A549 (cell line): ENCODE results near the gene PPP1R14B.

Source experiments
- E2F6 ChIP-seq: IDR thresholded peaks from 2 replicates; pipeline ENCODE4 v1.6.1; 2012; ENCODE audit warnings: low read depth, borderline replicate concordance
- EHF ChIP-seq: fragments of 250-450 bp; sonication (Bioruptor Pico); IDR thresholded peaks from 2 replicates; pipeline ENCODE4 v1.5.0; 2020; ENCODE audit warnings: mild to moderate bottlenecking
- ESRRA ChIP-seq: fragments of 150-350 bp; IDR thresholded peaks from 2 replicates; pipeline ENCODE4 v1.6.1; 2014; ENCODE audit warnings: mild to moderate bottlenecking, low read length, borderline replicate concordance
- JUNB ChIP-seq: fragments of >200 bp; sonication (Bioruptor Twin); formaldehyde crosslinking; IDR thresholded peaks from 2 replicates; pipeline ENCODE4 v1.6.1; 2016
- MAZ ChIP-seq: fragments of 150-350 bp; IDR thresholded peaks from 2 replicates; pipeline ENCODE4 v1.6.1; 2014; ENCODE audit warnings: antibody characterized with exemption, low read depth, low read length, borderline replicate concordance
- POLR2A ChIP-seq: IDR thresholded peaks from 2 replicates; pipeline ENCODE4 v1.6.1; 2012; ENCODE audit warnings: mild to moderate bottlenecking, low read length
- RARB ChIP-seq: fragments of 250-450 bp; sonication (Bioruptor Pico); IDR thresholded peaks from 2 replicates; pipeline ENCODE4 v1.8.0; 2021; ENCODE audit warnings: mild to moderate bottlenecking, moderate library complexity
- RFX5 ChIP-seq: fragments of 450-650 bp; IDR thresholded peaks from 2 replicates; pipeline ENCODE4 v1.7.1; 2014; ENCODE audit warnings: antibody characterized with exemption, mild to moderate bottlenecking, moderate library complexity
- ZFP36 ChIP-seq: fragments of 450-650 bp; IDR thresholded peaks from 2 replicates; pipeline ENCODE4 v1.6.1; 2014; ENCODE audit warnings: borderline replicate concordance; ENCODE audit not compliant: partially characterized antibody
- TF ChIP-seq, protein P1 (sequence below): fragments of >200 bp; sonication (Bioruptor Twin); formaldehyde crosslinking; IDR thresholded peaks from 3 replicates; pipeline ENCODE4 v1.5.1; 2016
- TF ChIP-seq, protein P2 (sequence below): IDR thresholded peaks from 2 replicates; pipeline ENCODE4 v1.6.1; 2012
- TF ChIP-seq, protein P3 (sequence below): fragments of 250-450 bp; sonication (Bioruptor Pico); IDR thresholded peaks from 2 replicates; pipeline ENCODE4 v1.5.0; 2021; ENCODE audit warnings: mild to moderate bottlenecking, moderate library complexity, borderline replicate concordance

GRCh38 chr11:64285885-64286800 is 39.4 kb upstream of the PPP1R14B start:
- TF ChIP-seq, protein P1, sequence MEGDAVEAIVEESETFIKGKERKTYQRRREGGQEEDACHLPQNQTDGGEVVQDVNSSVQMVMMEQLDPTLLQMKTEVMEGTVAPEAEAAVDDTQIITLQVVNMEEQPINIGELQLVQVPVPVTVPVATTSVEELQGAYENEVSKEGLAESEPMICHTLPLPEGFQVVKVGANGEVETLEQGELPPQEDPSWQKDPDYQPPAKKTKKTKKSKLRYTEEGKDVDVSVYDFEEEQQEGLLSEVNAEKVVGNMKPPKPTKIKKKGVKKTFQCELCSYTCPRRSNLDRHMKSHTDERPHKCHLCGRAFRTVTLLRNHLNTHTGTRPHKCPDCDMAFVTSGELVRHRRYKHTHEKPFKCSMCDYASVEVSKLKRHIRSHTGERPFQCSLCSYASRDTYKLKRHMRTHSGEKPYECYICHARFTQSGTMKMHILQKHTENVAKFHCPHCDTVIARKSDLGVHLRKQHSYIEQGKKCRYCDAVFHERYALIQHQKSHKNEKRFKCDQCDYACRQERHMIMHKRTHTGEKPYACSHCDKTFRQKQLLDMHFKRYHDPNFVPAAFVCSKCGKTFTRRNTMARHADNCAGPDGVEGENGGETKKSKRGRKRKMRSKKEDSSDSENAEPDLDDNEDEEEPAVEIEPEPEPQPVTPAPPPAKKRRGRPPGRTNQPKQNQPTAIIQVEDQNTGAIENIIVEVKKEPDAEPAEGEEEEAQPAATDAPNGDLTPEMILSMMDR: peak; percentile 6; the same call in 1 of the 3 replicates
- TF ChIP-seq POLR2A (no peak), RFX5 (no peak), ESRRA (no peak), MAZ (no peak), ZFP36 (no peak), JUNB (no peak), E2F6 (no peak), RARB (CRISPR knock-in tag) (no peak), EHF (no peak)
- TF ChIP-seq, protein P2, sequence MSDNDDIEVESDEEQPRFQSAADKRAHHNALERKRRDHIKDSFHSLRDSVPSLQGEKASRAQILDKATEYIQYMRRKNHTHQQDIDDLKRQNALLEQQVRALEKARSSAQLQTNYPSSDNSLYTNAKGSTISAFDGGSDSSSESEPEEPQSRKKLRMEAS: no peak
- TF ChIP-seq, protein P3, sequence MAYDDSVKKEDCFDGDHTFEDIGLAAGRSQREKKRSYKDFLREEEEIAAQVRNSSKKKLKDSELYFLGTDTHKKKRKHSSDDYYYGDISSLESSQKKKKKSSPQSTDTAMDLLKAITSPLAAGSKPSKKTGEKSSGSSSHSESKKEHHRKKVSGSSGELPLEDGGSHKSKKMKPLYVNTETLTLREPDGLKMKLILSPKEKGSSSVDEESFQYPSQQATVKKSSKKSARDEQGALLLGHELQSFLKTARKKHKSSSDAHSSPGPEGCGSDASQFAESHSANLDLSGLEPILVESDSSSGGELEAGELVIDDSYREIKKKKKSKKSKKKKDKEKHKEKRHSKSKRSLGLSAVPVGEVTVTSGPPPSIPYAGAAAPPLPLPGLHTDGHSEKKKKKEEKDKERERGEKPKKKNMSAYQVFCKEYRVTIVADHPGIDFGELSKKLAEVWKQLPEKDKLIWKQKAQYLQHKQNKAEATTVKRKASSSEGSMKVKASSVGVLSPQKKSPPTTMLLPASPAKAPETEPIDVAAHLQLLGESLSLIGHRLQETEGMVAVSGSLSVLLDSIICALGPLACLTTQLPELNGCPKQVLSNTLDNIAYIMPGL: no peak
